ENCODE results near the gene AMER3.

Gene AMER3

GRCh38 chr2:130786076-130786475 is 30.7 kb downstream of the AMER3 start:
- DNase-seq = no peak

- DNase-seq = no peak
Observed at GRCh38 chr2:130787841-130788240, 32.5 kb downstream of the AMER3 start.

- no peak for DNase-seq
Observed at GRCh38 chr2:130790312-130790711, 35.0 kb downstream of the AMER3 start.

GRCh38 chr2:130790804-130791616 is 35.7 kb downstream of the AMER3 start:
- DNase-seq = no peak

- DNase-seq = no peak
Observed at GRCh38 chr2:130791617-130791939, 36.2 kb downstream of the AMER3 start.

GRCh38 chr2:130795431-130795830 is 40.1 kb downstream of the AMER3 start:
- no peak for DNase-seq

- DNase-seq = no peak
Observed at GRCh38 chr2:130796290-130796689, 41.0 kb downstream of the AMER3 start.

- DNase-seq = peak; percentile 79 to 91 (median 88)
Observed at GRCh38 chr2:130797493-130798435, 42.4 kb downstream of the AMER3 start.

- no peak for DNase-seq
Observed at GRCh38 chr2:130798472-130799218, 43.3 kb downstream of the AMER3 start.

GRCh38 chr2:130799295-130799694 is 44.0 kb downstream of the AMER3 start:
- DNase-seq = no peak

- no peak for DNase-seq
Observed at GRCh38 chr2:130805613-130806012, 50.3 kb downstream of the AMER3 start.

- peak in 1 of 5 experiments; percentile 44 for DNase-seq
Observed at GRCh38 chr2:130806370-130806769, 51.0 kb downstream of the AMER3 start.

GRCh38 chr2:130807659-130808385 is 52.5 kb downstream of the AMER3 start:
- DNase-seq = no peak

GRCh38 chr2:130808482-130809268 is 53.3 kb downstream of the AMER3 start:
- DNase-seq = no peak

GRCh38 chr2:130810490-130810889 is 55.1 kb downstream of the AMER3 start:
- no peak for DNase-seq

GRCh38 chr2:130813722-130814121 is 58.4 kb downstream of the AMER3 start:
- DNase-seq = no peak

GRCh38 chr2:130814931-130815680 is 59.8 kb downstream of the AMER3 start:
- DNase-seq = no peak
